Gastroesophageal sphincter (tissue), 3 donors: Measurements from ENCODE around the gene AFP.

Source experiments
- POLR2A ChIP-seq, 2 donors: fragments of 450-650 bp; IDR thresholded peaks; one replicate each; pipeline ENCODE4 v1.6.1; 2017; ENCODE audit warnings: antibody characterized with exemption in 2 of 2, mild to moderate bottlenecking in 2 of 2, moderate library complexity in 1 of 2
- POLR2AphosphoS5 ChIP-seq: sonication (generic); formaldehyde crosslinking; IDR thresholded peaks from one replicate; pipeline ENCODE4 v1.6.1; 2017; ENCODE audit warnings: antibody characterized with exemption
- TF ChIP-seq, protein P1 (sequence below), 4 experiments: fragments of 200-600 bp in 2 of 4; fragments of 450-650 bp in 2 of 4; sonication (generic) in 1 of 4; IDR thresholded peaks; one replicate each; pipeline ENCODE4 v1.5.1; 2017 to 2019; ENCODE audit warnings: antibody characterized with exemption in 4 of 4, mild to moderate bottlenecking in 2 of 4, moderate library complexity in 2 of 4

DNA sequence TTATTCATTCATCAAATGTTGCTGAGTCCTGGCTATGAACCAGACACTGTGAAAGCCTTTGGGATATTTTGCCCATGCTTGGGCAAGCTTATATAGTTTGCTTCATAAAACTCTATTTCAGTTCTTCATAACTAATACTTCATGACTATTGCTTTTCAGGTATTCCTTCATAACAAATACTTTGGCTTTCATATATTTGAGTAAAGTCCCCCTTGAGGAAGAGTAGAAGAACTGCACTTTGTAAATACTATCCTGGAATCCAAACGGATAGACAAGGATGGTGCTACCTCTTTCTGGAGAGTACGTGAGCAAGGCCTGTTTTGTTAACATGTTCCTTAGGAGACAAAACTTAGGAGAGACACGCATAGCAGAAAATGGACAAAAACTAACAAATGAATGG lies 1.7 kb upstream of the AFP start:
- TF ChIP-seq, protein P1, sequence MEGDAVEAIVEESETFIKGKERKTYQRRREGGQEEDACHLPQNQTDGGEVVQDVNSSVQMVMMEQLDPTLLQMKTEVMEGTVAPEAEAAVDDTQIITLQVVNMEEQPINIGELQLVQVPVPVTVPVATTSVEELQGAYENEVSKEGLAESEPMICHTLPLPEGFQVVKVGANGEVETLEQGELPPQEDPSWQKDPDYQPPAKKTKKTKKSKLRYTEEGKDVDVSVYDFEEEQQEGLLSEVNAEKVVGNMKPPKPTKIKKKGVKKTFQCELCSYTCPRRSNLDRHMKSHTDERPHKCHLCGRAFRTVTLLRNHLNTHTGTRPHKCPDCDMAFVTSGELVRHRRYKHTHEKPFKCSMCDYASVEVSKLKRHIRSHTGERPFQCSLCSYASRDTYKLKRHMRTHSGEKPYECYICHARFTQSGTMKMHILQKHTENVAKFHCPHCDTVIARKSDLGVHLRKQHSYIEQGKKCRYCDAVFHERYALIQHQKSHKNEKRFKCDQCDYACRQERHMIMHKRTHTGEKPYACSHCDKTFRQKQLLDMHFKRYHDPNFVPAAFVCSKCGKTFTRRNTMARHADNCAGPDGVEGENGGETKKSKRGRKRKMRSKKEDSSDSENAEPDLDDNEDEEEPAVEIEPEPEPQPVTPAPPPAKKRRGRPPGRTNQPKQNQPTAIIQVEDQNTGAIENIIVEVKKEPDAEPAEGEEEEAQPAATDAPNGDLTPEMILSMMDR (IDR thresholded peaks at IDR 0.05) = peak in 1 of 4 experiments; percentile 15
- no peak for TF ChIP-seq POLR2A (IDR thresholded peaks at IDR 0.05)
- TF ChIP-seq POLR2AphosphoS5 = no peak
